NCI-H1436 (cell line): Measurements from ENCODE around the gene CPNE9.

ENCODE experiments used
- DNase-seq: peaks from one replicate; lab custom pipeline; 2025; lab: John Stamatoyannopoulos, UW

CPNE9 gene

GRCh38 chr3:9779075-9779593 is 75.5 kb downstream of the CPNE9 start:
- no peak for DNase-seq
